MG63 (cell line): ENCODE data around the gene SBNO1. TPM values are rescaled to one million over a fixed set of nuclear protein-coding genes. Genes with fewer than 3 reads are reported as not detected.
"Not testable (repeated sequence)": the region's sequence is repeated elsewhere in the genome, so short reads cannot be mapped to it uniquely, and the experiment has no call there.

Source experiments
- DNase-seq: peaks from one replicate; pipeline ENCODE4 v3.0.0-alpha.2; 2020
- H3K27me3 ChIP-seq: fragments of 250-450 bp; sonication (Bioruptor Pico); 2 replicates; pipeline ENCODE4 v1.5.1; 2020; ENCODE audit warnings: mild to moderate bottlenecking, moderate library complexity
- H3K36me3 ChIP-seq: fragments of 250-450 bp; sonication (Bioruptor Pico); 2 replicates; pipeline ENCODE4 v1.5.1; 2020; ENCODE audit warnings: mild to moderate bottlenecking, moderate library complexity
- H3K4me3 ChIP-seq: fragments of 250-450 bp; sonication (Bioruptor Pico); 2 replicates; pipeline ENCODE4 v1.5.1; 2020; ENCODE audit warnings: mild to moderate bottlenecking, moderate library complexity
- H3K9me3 ChIP-seq: fragments of 250-450 bp; sonication (Bioruptor Pico); 2 replicates; pipeline ENCODE4 v1.5.1; 2020; ENCODE audit warnings: mild to moderate bottlenecking, moderate library complexity
- total RNA-seq: library from RNA; depleted of rRNA; stranded (reverse); fragments of >200 nt; shearing (Covaris generic); gene quantifications from 2 replicates; pipeline ENCODE4 v1.2.3, GENCODE V29; 2014; ENCODE audit warnings: low replicate concordance; rRNA removed

Gene SBNO1
- total RNA-seq, 1 experiment from 2014 or later = 9.7 TPM

DNA sequence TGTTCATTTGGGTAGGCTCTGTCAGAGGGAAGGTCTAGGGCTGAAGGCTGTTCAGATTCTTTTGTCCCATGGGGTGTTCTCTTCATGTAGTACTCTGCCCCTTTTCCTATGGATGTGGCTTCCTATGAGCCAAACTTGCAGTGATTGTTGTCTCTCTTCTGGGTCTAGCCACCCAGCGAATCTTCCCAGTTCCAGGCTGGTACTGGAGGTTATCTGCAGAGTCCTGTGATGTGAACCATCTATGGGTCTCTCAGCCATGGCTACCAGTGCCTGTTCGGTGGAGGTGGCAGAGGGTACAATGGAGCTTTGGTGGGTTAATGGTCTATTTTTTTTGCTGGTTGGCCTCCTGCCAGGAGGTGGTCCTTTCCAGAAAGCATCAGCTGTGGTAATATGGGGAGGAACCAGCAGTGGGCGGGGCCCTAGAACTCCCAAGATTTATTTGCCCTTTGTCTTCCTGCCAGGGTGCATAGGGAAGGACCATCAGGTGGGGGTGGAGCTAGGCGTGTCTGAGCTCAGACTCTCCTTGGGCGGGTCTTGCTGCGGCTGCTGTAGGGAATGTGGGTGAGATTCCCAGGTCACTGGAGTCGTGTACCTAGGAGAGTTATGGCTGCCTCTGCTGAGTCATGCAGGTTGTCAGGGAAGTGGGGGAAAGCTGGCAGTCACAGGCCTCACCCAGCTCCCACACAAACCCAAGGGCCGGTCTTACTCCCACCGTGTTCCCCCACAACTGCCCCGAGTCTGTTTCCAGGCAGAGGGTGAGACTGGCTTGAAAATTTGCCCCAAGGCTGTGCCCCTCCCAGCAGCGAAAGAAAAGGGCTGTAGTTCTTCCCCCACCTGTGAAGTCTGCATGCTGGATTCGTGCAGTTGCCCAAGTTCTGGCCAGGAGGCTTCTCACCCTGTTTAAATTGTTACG is 113.9 kb downstream of the SBNO1 start:
- no peaks in the 10 kb centered on the region for H3K27me3 ChIP-seq
- peaks cover 48% of the 10 kb centered on the region for H3K36me3 ChIP-seq
- DNase-seq = no peak
- peaks cover 10% of the 10 kb centered on the region for H3K9me3 ChIP-seq
- H3K4me3 ChIP-seq = no peak overlapping the region

- H3K9me3 ChIP-seq, H3K27me3 ChIP-seq, H3K4me3 ChIP-seq, DNase-seq: not testable (repeated sequence)
- H3K36me3 ChIP-seq = peaks cover 40% of the 10 kb centered on the region
Observed at GRCh38 chr12:123248996-123249741, 115.5 kb downstream of the SBNO1 start.

DNA sequence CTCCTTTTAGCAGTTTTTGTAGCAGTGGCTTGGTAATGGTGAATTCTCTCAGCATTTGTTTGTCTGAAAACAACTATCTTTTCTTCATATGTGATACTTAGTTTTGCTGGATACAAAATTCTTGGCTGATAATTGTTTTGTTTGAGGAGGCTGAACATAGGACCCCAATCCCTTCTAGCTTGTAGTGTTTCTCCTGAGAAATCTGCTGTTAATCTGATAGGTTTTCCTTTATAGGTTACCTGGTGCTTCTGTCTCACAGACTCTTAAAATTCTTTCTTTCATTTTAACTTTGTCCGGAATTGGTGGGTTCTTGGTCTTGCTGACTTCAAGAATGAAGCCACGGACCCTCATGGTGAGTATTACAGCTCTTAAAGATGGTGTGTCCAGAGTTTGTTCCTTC is 116.5 kb downstream of the SBNO1 start:
- not testable (repeated sequence) for H3K27me3 ChIP-seq, DNase-seq, H3K9me3 ChIP-seq, H3K4me3 ChIP-seq
- H3K36me3 ChIP-seq = peaks cover 35% of the 10 kb centered on the region

- no peaks in the 10 kb centered on the region for H3K27me3 ChIP-seq
- H3K36me3 ChIP-seq = peaks cover 40% of the 10 kb centered on the region
- no peak overlapping the region for H3K4me3 ChIP-seq
- H3K9me3 ChIP-seq = peaks cover 10% of the 10 kb centered on the region
- DNase-seq = no peak
Observed at GRCh38 chr12:123245678-123246077, 119.0 kb downstream of the SBNO1 start.

- no peak for DNase-seq
- Histone ChIP-seq H3K36me3 (peaks cover 35% of the 10 kb centered on the region), H3K9me3 (peaks cover 10% of the 10 kb centered on the region), H3K27me3 (no peaks in the 10 kb centered on the region), H3K4me3 (no peak overlapping the region)
Observed at GRCh38 chr12:123243671-123244262, 120.9 kb downstream of the SBNO1 start.

DNA sequence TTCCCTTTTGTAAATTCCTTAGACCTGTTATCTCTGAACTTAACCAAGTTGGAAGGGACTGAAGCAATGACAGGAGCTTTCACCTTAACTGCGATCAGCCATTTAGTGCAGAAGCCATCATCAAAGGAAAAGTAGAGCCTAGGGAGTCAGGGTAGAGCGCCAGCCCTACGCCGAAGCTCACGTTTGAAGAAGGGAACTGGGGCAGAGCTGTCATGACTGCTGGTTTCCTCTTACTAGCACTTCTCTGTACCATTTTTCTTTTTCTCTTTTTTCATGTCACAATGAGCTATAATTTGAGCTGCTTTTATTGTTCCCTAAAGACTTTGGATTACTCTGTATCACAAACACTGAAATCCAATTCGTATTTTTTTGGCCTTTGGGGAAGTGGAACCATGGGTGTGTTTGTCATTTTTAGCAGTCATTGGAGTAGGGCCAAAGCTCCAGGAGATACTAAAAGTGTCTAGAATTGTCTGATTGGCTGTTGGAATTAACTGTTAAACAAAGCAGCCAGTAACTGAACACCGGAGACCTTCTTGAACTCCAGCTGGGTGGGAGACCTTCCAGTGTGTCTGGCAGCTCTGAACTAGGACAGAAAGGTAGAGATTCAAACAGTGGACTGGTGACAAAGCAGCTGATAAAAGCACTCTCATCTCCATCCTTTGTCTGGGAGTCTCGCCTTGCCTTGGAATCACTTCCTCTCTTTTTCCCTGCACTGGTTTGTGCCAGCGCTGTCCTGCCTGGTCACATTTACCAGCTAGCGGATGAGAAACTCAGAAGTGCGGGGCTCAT is 122.3 kb downstream of the SBNO1 start:
- H3K27me3 ChIP-seq = no peaks in the 10 kb centered on the region
- no peak overlapping the region for H3K4me3 ChIP-seq
- no peak for DNase-seq
- H3K9me3 ChIP-seq = no peaks in the 10 kb centered on the region
- peaks cover 23% of the 10 kb centered on the region for H3K36me3 ChIP-seq

Other genes starting within 250 kb of the SBNO1 start
- gene PITPNM2, start 213.8 kb downstream of the SBNO1 start, total RNA-seq = 0.69 and 1.6 TPM in 2 replicates
- gene MPHOSPH9, start 131.7 kb downstream of the SBNO1 start, total RNA-seq = 16.0 and 20.7 TPM in 2 replicates
- 17.6 and 27.1 TPM in 2 replicates for gene MTRFR, start 131.4 kb downstream of the SBNO1 start, total RNA-seq
- gene CDK2AP1, start 93.0 kb downstream of the SBNO1 start, total RNA-seq = 145 and 192 TPM in 2 replicates
- gene KMT5A, start 19.3 kb upstream of the SBNO1 start, total RNA-seq = 53.0 and 76.8 TPM in 2 replicates
- gene RILPL2, start 71.8 kb upstream of the SBNO1 start, total RNA-seq = 1.9 and 3.5 TPM in 2 replicates
- 2.8 and 16.4 TPM in 2 replicates for gene SNRNP35, start 93.3 kb upstream of the SBNO1 start, total RNA-seq
- gene RILPL1, start 168.9 kb upstream of the SBNO1 start, total RNA-seq = 24.2 and 31.4 TPM in 2 replicates
- 395 and 529 TPM in 2 replicates for gene TMED2, start 219.7 kb upstream of the SBNO1 start, total RNA-seq
- gene DDX55, start 237.3 kb upstream of the SBNO1 start, total RNA-seq = 23.5 and 24.1 TPM in 2 replicates